Measurements from ENCODE around the gene FRMD8. TPM values are rescaled to one million over a fixed set of nuclear protein-coding genes. Genes with fewer than 3 reads are reported as not detected.

FRMD8 gene
- total RNA-seq, 1 donor from 2014 or later: 63.4 TPM

GRCh38 chr11:65425105-65425970 is 38.9 kb downstream of the FRMD8 start:
- DNase-seq: no peak

- peak; percentile 62 for DNase-seq
Measured at GRCh38 chr11:65425971-65426838, 39.8 kb downstream of the FRMD8 start.

GRCh38 chr11:65426839-65427690 is 40.6 kb downstream of the FRMD8 start:
- DNase-seq: no peak

DNA sequence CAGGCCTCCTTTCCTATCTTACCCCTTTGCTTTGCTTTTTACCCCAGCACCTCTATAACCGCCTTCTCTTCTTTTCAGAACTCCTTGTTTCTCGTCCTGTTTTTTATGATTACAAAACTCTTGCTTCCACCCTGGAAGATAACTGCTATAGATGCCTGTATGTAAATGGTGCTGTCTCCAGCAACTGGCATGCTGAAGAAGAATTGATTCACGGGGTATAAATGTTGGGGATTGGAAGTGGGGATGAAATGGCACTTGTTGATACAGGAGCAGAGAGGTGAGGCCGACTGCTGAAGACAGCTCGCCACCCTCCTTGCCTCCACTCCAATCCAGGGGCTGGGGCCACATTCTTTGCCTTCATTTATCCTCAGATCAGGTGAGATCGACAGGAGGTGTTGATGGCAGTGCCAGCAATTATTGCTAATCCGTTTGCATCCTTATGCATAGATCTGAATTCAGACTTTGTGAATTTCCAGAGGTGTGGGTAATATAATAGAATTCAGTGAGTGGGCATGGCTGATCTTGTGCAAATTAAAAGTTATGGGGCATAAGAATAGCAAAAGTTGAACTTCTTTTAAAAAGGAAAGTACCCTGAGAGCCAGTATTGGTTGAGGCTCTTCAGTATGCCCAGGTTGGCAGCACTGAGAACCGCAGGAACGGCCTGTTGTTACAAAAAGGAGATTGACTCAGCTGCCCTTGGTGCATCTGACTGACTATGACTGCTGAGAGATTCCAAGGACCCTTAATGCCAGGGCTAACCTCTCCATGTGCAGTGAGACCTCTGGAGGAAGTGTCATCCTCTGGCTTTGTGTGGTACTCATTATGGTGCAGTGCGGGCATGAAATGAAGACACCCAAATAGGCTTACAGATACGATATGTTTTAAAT is 41.5 kb downstream of the FRMD8 start:
- no peak for DNase-seq

DNA sequence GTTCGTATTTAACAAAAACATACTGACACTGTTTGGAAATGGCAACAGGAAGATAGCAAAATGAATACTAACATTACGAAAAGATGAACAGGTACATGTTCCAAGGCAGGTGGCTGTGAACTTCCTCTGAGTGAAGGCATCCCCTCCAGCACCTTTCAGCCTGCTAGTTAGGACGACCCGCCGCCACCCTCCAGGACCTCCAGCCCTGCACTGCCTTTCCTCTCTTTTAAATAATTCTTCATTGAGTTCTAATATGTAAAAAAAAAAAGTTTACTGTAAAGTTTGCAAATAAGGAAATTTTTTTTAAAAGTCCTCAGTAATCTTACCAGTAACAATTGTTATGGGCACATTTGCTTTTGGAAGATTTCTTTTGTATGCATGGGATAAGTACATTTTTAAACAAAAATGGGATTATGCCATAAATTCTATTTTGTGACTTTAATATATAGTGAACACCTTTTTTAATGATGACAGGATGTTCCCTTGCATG is 42.2 kb downstream of the FRMD8 start:
- DNase-seq: no peak

DNA sequence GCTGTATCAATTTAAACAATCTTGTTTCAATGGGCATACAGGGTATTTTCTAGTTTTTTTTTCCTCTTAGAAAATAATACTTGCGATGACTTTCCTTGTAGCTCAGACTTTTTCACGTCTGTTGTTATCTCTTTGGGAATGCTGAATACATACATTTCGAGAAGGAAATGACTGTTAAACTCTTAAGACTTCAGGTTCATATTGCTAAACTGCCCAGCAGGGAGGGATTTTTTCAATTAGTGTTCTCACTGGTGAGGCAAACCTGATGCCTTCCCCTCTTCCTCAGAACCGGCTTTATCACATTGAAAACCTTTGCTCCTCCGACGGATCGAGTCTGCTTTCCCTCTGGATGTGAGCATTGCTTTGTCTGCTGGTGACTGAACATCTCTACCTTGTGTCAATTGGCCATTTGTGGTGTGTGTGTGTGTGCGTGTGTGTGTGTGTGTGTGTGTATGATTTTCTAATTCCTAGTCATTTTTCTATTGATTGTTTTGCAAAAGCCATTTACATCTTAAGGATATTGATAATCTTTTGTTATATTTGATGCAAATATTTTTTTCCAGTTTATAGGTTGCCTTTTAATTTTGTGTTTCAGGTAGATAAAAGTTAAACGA is 42.7 kb downstream of the FRMD8 start:
- no peak for DNase-seq

DNA sequence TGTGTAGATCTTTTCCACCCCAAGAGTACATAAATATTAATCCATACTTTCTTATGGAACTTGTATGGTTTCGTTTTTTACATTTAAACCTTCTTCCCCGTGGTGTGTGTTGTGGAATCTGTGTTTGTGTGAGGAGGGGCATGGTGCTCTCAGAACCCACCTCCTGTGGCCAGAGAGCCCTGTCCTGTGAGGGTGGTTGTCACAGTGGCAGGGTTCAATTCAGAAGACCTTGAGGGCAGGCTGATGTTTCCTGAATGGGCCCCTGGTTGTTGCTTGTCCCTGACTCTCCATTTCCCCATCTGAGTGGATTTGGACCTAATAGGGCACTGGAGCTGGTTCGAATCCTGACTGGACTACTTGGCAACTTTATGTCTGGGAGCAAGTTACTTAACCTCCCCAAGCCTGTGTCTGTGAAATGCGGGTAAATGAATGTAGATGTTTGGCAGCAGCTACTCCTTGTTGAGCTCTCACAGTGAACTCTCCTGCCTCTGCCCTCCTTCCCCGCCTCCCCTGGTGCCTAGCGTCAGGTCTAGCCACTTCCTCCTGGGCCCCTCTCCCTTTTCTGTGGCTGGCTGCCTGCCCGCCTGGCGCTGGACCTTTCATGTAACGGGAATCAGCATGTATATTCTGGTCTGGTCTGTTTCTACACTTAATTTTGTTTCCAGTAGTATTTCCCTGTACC is 43.4 kb downstream of the FRMD8 start:
- DNase-seq: peak; percentile 67

DNA sequence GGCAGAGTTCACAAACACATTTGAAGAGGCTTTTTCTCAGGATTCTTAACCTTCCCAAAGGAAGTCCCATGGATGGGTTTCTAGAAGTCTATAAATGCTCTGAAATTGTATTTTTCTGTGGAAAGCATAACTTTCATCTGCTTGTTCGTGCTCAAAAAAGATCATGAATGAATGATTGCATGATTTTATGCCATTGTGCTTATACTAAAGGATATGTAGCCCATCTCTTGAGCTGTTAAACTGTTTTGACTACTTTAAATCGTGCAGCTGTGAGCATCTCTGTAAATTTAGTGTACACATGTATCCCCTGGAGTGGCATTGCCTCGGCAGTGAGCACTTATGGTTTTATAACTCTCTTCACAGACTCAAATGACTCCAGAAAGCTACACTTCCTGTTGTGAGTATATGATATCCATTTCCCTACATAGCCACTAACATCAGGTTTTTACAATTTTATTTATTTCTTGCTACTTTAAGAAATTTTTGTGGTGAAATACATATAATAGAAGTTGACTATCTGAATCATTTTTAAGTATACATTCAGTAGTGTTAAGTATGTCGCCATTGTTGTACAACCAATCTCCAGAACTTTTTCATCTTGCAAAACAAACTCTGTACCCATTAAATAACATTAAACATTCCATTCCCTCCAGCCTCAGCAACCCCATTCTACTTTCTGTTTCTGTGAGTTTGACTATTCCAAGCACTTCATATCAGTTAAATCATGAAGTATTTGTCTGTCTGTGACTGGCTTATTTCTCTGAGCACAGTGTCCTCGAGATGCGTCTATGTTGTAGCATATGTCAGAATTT is 44.2 kb downstream of the FRMD8 start:
- no peak for DNase-seq

- DNase-seq: no peak
Measured at GRCh38 chr11:65431451-65432099, 45.1 kb downstream of the FRMD8 start.

DNA sequence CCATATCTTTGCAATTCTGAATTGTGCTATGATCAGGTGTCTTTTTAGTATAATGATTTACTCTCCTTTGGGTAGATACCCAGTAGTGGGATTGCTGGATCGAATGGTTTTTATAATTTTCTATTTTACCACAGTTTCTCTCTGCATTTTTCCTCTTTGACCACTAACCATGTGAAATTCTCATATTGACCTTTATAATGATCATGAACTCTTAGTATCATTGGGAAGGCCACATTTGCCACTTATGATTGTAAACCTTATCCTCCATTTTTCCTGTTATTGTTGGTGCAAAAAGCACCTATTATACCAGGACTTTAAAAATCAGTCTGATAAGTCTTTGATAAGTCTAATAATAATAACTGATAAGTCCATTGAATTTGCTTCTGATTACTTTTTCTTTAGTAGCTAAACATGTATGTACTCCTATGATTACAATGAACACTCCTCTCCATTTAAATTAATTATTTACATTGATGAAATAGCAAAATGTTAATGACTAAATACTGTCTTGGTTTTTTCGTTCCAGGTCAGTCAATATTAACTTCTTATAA is 45.7 kb downstream of the FRMD8 start:
- DNase-seq: no peak

GRCh38 chr11:65432686-65433582 is 46.5 kb downstream of the FRMD8 start:
- no peak for DNase-seq

- no peak for DNase-seq
Measured at GRCh38 chr11:65433657-65434056, 47.2 kb downstream of the FRMD8 start.

DNA sequence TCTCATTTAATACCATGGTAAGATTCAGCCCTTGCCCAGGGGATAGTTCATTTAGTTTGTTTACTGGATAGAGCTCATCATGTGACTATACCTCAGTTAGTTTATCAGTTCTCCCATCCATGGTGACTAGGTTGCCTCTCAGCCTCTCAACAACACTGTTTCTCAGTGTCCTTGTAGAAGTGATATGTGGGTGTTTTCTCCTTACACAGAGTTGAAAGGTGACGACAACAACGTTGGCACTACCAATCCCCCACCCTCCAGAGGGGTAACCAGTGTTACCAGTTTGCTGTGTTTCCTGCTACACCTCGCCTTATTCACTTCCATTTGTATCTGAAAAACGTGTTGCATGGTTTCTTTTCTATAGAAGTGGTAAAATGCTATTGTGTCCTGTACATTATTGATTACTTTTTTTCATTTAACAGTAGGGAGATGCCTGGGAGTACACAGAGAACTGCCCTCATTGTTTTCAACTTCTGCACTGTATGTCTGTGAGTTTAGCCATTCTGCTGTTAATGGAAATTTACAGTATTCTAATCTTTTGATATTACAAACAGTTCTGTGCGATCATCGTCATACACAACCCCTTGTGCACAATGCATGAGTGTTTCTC is 47.7 kb downstream of the FRMD8 start:
- DNase-seq: no peak

DNA sequence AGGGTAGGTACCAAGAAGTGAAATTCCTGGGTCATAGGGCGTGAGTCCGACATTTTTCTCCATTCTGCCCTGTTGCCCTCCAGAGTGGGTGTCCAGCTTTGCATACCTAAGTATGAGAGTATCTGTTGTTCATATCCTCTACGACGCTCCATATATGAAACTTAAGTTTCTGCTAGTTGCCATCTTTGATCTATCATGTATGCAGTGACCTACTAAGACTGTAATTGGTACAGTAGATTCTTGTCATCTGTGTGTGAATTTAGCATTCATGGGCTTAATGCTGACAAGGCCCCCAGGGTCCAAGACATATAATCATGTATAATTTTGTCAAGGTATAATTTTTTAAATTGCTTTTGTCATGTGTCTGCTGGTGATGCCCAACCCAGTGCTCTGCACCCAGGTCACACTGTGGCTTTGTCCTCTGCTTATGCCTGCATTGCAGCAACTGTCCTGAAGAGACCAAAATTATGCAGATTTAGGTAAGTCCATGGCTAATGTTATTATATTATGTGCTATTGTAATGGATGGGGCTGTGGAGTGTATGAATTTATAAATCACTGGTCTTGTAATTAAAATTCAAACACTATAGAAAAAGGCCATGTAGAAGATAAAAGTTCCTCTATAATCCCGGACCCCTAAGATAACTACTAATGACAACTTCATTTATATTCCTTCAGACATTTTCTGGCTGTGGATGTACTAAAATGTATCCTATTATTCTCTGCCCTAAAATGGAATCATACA is 48.4 kb downstream of the FRMD8 start:
- DNase-seq: no peak

GRCh38 chr11:65435411-65435931 is 49.0 kb downstream of the FRMD8 start:
- no peak for DNase-seq

- no peak for DNase-seq
Measured at GRCh38 chr11:65435981-65436411, 49.6 kb downstream of the FRMD8 start.
